DMS53 (cell line): ENCODE results near the gene TMEM123.

Experiments
- DNase-seq: peaks from one replicate; lab custom pipeline; 2025; lab: John Stamatoyannopoulos, UW

Gene TMEM123

GRCh38 chr11:102452461-102453301 is at the start of gene TMEM123:
TMEM123 (minus strand) TSS chr11:102452765; CDS start chr11:102452623, 142 bp downstream.
- DNase-seq = peak; percentile 90

GRCh38 chr11:102500829-102501228 is 48.3 kb upstream of the TMEM123 start:
- DNase-seq = no peak

- no peak for DNase-seq
Observed at GRCh38 chr11:102499931-102500330, 47.4 kb upstream of the TMEM123 start.

- no peak for DNase-seq
Observed at GRCh38 chr11:102499151-102499550, 46.6 kb upstream of the TMEM123 start.

GRCh38 chr11:102497061-102497460 is 44.5 kb upstream of the TMEM123 start:
- no peak for DNase-seq

GRCh38 chr11:102495161-102496042 is 42.8 kb upstream of the TMEM123 start:
- DNase-seq = peak; percentile 93

- peak; percentile 69 for DNase-seq
Observed at GRCh38 chr11:102494216-102494615, 41.7 kb upstream of the TMEM123 start.

GRCh38 chr11:102493524-102493923 is 41.0 kb upstream of the TMEM123 start:
- DNase-seq = no peak

- no peak for DNase-seq
Observed at GRCh38 chr11:102491969-102492368, 39.4 kb upstream of the TMEM123 start.

- no peak for DNase-seq
Observed at GRCh38 chr11:102489186-102490145, 36.9 kb upstream of the TMEM123 start.

- DNase-seq = no peak
Observed at GRCh38 chr11:102488208-102488607, 35.6 kb upstream of the TMEM123 start.

- DNase-seq = no peak
Observed at GRCh38 chr11:102487214-102487613, 34.6 kb upstream of the TMEM123 start.

- DNase-seq = no peak
Observed at GRCh38 chr11:102486584-102486983, 34.0 kb upstream of the TMEM123 start.

- no peak for DNase-seq
Observed at GRCh38 chr11:102485095-102485722, 32.6 kb upstream of the TMEM123 start.

GRCh38 chr11:102482433-102482832 is 29.9 kb upstream of the TMEM123 start:
- no peak for DNase-seq

- no peak for DNase-seq
Observed at GRCh38 chr11:102479733-102480132, 27.2 kb upstream of the TMEM123 start.

GRCh38 chr11:102478673-102479299 is 26.2 kb upstream of the TMEM123 start:
- DNase-seq = no peak

GRCh38 chr11:102476812-102477211 is 24.2 kb upstream of the TMEM123 start:
- peak; percentile 89 for DNase-seq

- no peak for DNase-seq
Observed at GRCh38 chr11:102476069-102476468, 23.5 kb upstream of the TMEM123 start.

GRCh38 chr11:102473543-102473942 is 21.0 kb upstream of the TMEM123 start:
- no peak for DNase-seq

- no peak for DNase-seq
Observed at GRCh38 chr11:102472127-102472526, 19.6 kb upstream of the TMEM123 start.
